Astrocyte (in vitro differentiated cells and primary cell): ENCODE data around the gene N4BP2. TPM values are rescaled to one million over a fixed set of nuclear protein-coding genes. Genes with fewer than 3 reads are reported as not detected.

Experiments used
- DNase-seq: peaks from one replicate; pipeline ENCODE4 v3.0.0-alpha.2; 2010; ENCODE audit warnings: low read depth
- FAIRE-seq: peaks from 2 replicates; lab custom pipeline; 2011; peaks lifted over from hg19 to GRCh38; lab: Jason Lieb, UNC
- H2AFZ ChIP-seq: 2 replicates; pipeline ENCODE4 v1.6.0; 2012; ENCODE audit warnings: low read depth, low read length, inconsistent platforms
- H3K27ac ChIP-seq: 2 replicates; pipeline ENCODE4 v1.5.1; 2011; ENCODE audit warnings: low read depth, low read length, inconsistent platforms
- H3K27me3 ChIP-seq: 2 replicates; pipeline ENCODE4 v1.6.0; 2011; ENCODE audit warnings: low read length, inconsistent platforms; ENCODE audit not compliant: insufficient read depth
- H3K36me3 ChIP-seq: 2 replicates; pipeline ENCODE4 v1.5.1; 2011; ENCODE audit warnings: low read length, inconsistent platforms; ENCODE audit not compliant: insufficient read depth
- H3K4me1 ChIP-seq: 2 replicates; pipeline ENCODE4 v1.5.1; 2011; ENCODE audit warnings: low read length, inconsistent platforms; ENCODE audit not compliant: insufficient read depth
- H3K4me2 ChIP-seq: 2 replicates; pipeline ENCODE4 v1.6.0; 2012; ENCODE audit warnings: low read length, inconsistent platforms
- H3K4me3 ChIP-seq: 2 replicates; pipeline ENCODE4 v1.5.1; 2011; ENCODE audit warnings: low read depth, mild to moderate bottlenecking, low read length, inconsistent platforms; ENCODE audit not compliant: insufficient read depth
- H3K79me2 ChIP-seq: 2 replicates; pipeline ENCODE4 v1.6.0; 2012; ENCODE audit warnings: mild to moderate bottlenecking, low read length, inconsistent platforms; ENCODE audit not compliant: insufficient read depth
- H3K9ac ChIP-seq: 2 replicates; pipeline ENCODE4 v1.6.0; 2012; ENCODE audit warnings: mild to moderate bottlenecking, low read length, inconsistent platforms
- H3K9me3 ChIP-seq: 2 replicates; pipeline ENCODE4 v1.5.1; 2012; ENCODE audit warnings: low read depth, mild to moderate bottlenecking, low read length, inconsistent platforms; ENCODE audit not compliant: insufficient read depth
- H4K20me1 ChIP-seq: 2 replicates; pipeline ENCODE4 v1.6.0; 2012; ENCODE audit warnings: low read length, inconsistent platforms; ENCODE audit not compliant: insufficient read depth
- H3K27ac Mint-ChIP-seq: one replicate; pipeline ENCODE4 v1.8.0; 2021; ENCODE audit warnings: mild to moderate bottlenecking, mixed read lengths; ENCODE audit not compliant: unreplicated experiment
- H3K27me3 Mint-ChIP-seq: one replicate; pipeline ENCODE4 v1.8.0; 2021; ENCODE audit warnings: low read depth, mixed read lengths; ENCODE audit not compliant: unreplicated experiment
- H3K36me3 Mint-ChIP-seq: one replicate; pipeline ENCODE4 v1.8.0; 2021; ENCODE audit warnings: low read depth, mixed read lengths; ENCODE audit not compliant: unreplicated experiment
- H3K4me1 Mint-ChIP-seq: one replicate; pipeline ENCODE4 v1.8.0; 2021; ENCODE audit warnings: low read depth, mixed read lengths; ENCODE audit not compliant: unreplicated experiment
- H3K4me3 Mint-ChIP-seq: one replicate; pipeline ENCODE4 v1.8.0; 2021; ENCODE audit warnings: mild to moderate bottlenecking, moderate library complexity, mixed read lengths; ENCODE audit not compliant: unreplicated experiment
- H3K9me3 Mint-ChIP-seq: one replicate; pipeline ENCODE4 v1.8.0; 2021; ENCODE audit warnings: mild to moderate bottlenecking, mixed read lengths; ENCODE audit not compliant: unreplicated experiment
- CTCF ChIP-seq: IDR thresholded peaks from 2 replicates; pipeline ENCODE4 v1.5.1; 2011; ENCODE audit warnings: low read depth, mild to moderate bottlenecking, inconsistent platforms, low read length, moderate library complexity; ENCODE audit not compliant: insufficient read depth
- EZH2 ChIP-seq: IDR thresholded peaks from 2 replicates; pipeline ENCODE4 v1.6.1; 2012; ENCODE audit warnings: mild to moderate bottlenecking, low read length, inconsistent platforms; ENCODE audit not compliant: insufficient read depth
- total RNA-seq: library from RNA; stranded (reverse); gene quantifications from 2 replicates; pipeline ENCODE4 v1.2.1, GENCODE V29; 2021

N4BP2 gene
- total RNA-seq, 1 donor from 2014 or later, result 14.5 TPM

GRCh38 chr4:40179360-40179759, 122.7 kb downstream of the N4BP2 start:
- Histone ChIP-seq H3K4me2 (no peak overlapping the region), H3K4me3 (no peak overlapping the region), H3K9me3 (no peaks in the 10 kb centered on the region), H3K27me3 (no peaks in the 10 kb centered on the region), H3K9ac (no peak overlapping the region), H3K4me1 (peaks cover 3% of the 10 kb centered on the region), H2AFZ (no peak overlapping the region), H3K27ac (no peak overlapping the region), H3K36me3 (no peaks in the 10 kb centered on the region), H3K79me2 (no peaks in the 10 kb centered on the region), H4K20me1 (no peaks in the 10 kb centered on the region)
- Mint-ChIP-seq H3K4me1 (peaks cover 5% of the 10 kb centered on the region), H3K4me3 (no peak overlapping the region), H3K27ac (no peak overlapping the region), H3K27me3 (no peaks in the 10 kb centered on the region), H3K36me3 (no peaks in the 10 kb centered on the region), H3K9me3 (peaks cover 3% of the 10 kb centered on the region)
- DNase-seq (no peak), FAIRE-seq (no peak)
- no peak for TF ChIP-seq EZH2
- TF ChIP-seq CTCF, result no peak

- H3K36me3 Mint-ChIP-seq, result no peaks in the 10 kb centered on the region
- peak overlapping the region; percentile 9 for H3K27ac ChIP-seq
- FAIRE-seq, result peak; percentile 32
These were observed 123.7 kb downstream of the N4BP2 start for GRCh38 chr4:40180356-40180755.

More at GRCh38 chr4:40180356-40180755, 123.7 kb downstream of the N4BP2 start:
- Mint-ChIP-seq H3K27me3 (no peaks in the 10 kb centered on the region), H3K4me1 (peaks cover 5% of the 10 kb centered on the region), H3K4me3 (no peak overlapping the region), H3K9me3 (peaks cover 3% of the 10 kb centered on the region), H3K27ac (no peak overlapping the region)
- Histone ChIP-seq H2AFZ (no peak overlapping the region), H3K27me3 (no peaks in the 10 kb centered on the region), H3K4me3 (no peak overlapping the region), H3K4me1 (peaks cover 3% of the 10 kb centered on the region), H3K9ac (no peak overlapping the region), H3K9me3 (no peaks in the 10 kb centered on the region), H3K4me2 (no peak overlapping the region), H3K36me3 (no peaks in the 10 kb centered on the region), H3K79me2 (no peaks in the 10 kb centered on the region), H4K20me1 (no peaks in the 10 kb centered on the region)
- peak; percentile 91 for DNase-seq
- TF ChIP-seq EZH2, result no peak
- no peak for TF ChIP-seq CTCF
